GM23338 (cell line): ENCODE data around the gene FAM8A1.

Experiments
- CREB1 ChIP-seq: fragments of 250-450 bp; sonication (Bioruptor Pico); IDR thresholded peaks from 2 replicates; pipeline ENCODE4 v1.5.0; 2020; ENCODE audit warnings: low read depth, mild to moderate bottlenecking, moderate library complexity
- EZH2 ChIP-seq: fragments of 200-600 bp; sonication (generic); IDR thresholded peaks from one replicate; pipeline ENCODE4 v1.8.0; 2017; ENCODE audit warnings: antibody characterized with exemption, mild to moderate bottlenecking, low read depth; ENCODE audit not compliant: unreplicated experiment
- EZH2phosphoT487 ChIP-seq: fragments of 200-600 bp; sonication (generic); IDR thresholded peaks from one replicate; pipeline ENCODE4 v1.8.1; 2018; ENCODE audit warnings: antibody characterized with exemption; ENCODE audit not compliant: unreplicated experiment
- JUNB ChIP-seq: IDR thresholded peaks from one replicate; pipeline ENCODE4 v1.6.1; 2016; ENCODE audit warnings: antibody characterized with exemption; ENCODE audit not compliant: unreplicated experiment
- NANOG ChIP-seq: IDR thresholded peaks from 2 replicates; pipeline ENCODE4 v1.6.1; 2016; ENCODE audit warnings: antibody characterized with exemption, borderline replicate concordance
- POLR2AphosphoS5 ChIP-seq: IDR thresholded peaks from 2 replicates; pipeline ENCODE4 v1.6.1; 2016; ENCODE audit warnings: antibody characterized with exemption, low read depth
- ZNF114 ChIP-seq: fragments of 250-450 bp; sonication (Bioruptor Pico); IDR thresholded peaks from 2 replicates; pipeline ENCODE4 v1.5.0; 2020; ENCODE audit warnings: mild to moderate bottlenecking, moderate library complexity
- TF ChIP-seq, protein P1 (sequence below): IDR thresholded peaks from one replicate; pipeline ENCODE4 v1.6.1; 2018; ENCODE audit warnings: antibody characterized with exemption; ENCODE audit not compliant: unreplicated experiment
- TF ChIP-seq, protein P2 (sequence below), 2 experiments: fragments of 200-600 bp in 1 of 2; sonication (generic) in 1 of 2; conservative IDR thresholded peaks; 2 replicates each; pipeline versions ENCODE4 v1.5.1 to v1.6.1; 2016 to 2017; ENCODE audit warnings: antibody characterized with exemption in 2 of 2, low read depth in 2 of 2, mild to moderate bottlenecking in 2 of 2, moderate library complexity in 1 of 2
- TF ChIP-seq, protein P3 (sequence below): IDR thresholded peaks from 2 replicates; pipeline ENCODE4 v1.6.1; 2016; ENCODE audit warnings: antibody characterized with exemption

DNA sequence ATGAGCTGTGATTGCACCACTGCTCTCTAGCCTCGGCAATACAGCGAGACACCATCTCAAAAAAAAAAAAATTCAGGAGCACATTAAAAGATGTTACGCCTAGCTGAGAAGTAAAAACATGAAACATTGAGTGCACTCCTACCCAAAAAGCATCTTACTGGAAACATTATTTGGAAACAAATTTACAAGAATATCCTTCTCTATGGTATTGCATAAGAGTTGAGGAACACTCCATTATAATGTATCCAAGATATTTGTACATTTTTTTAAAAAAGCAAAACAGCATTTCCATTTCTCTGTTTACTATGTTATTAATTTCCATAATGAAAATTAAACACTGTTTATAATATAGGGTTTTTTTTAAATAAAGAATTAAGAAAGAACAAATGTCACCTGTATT is 48.6 kb downstream of the FAM8A1 start:
- TF ChIP-seq, protein P1, sequence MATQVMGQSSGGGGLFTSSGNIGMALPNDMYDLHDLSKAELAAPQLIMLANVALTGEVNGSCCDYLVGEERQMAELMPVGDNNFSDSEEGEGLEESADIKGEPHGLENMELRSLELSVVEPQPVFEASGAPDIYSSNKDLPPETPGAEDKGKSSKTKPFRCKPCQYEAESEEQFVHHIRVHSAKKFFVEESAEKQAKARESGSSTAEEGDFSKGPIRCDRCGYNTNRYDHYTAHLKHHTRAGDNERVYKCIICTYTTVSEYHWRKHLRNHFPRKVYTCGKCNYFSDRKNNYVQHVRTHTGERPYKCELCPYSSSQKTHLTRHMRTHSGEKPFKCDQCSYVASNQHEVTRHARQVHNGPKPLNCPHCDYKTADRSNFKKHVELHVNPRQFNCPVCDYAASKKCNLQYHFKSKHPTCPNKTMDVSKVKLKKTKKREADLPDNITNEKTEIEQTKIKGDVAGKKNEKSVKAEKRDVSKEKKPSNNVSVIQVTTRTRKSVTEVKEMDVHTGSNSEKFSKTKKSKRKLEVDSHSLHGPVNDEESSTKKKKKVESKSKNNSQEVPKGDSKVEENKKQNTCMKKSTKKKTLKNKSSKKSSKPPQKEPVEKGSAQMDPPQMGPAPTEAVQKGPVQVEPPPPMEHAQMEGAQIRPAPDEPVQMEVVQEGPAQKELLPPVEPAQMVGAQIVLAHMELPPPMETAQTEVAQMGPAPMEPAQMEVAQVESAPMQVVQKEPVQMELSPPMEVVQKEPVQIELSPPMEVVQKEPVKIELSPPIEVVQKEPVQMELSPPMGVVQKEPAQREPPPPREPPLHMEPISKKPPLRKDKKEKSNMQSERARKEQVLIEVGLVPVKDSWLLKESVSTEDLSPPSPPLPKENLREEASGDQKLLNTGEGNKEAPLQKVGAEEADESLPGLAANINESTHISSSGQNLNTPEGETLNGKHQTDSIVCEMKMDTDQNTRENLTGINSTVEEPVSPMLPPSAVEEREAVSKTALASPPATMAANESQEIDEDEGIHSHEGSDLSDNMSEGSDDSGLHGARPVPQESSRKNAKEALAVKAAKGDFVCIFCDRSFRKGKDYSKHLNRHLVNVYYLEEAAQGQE = no peak
- TF ChIP-seq, protein P2, sequence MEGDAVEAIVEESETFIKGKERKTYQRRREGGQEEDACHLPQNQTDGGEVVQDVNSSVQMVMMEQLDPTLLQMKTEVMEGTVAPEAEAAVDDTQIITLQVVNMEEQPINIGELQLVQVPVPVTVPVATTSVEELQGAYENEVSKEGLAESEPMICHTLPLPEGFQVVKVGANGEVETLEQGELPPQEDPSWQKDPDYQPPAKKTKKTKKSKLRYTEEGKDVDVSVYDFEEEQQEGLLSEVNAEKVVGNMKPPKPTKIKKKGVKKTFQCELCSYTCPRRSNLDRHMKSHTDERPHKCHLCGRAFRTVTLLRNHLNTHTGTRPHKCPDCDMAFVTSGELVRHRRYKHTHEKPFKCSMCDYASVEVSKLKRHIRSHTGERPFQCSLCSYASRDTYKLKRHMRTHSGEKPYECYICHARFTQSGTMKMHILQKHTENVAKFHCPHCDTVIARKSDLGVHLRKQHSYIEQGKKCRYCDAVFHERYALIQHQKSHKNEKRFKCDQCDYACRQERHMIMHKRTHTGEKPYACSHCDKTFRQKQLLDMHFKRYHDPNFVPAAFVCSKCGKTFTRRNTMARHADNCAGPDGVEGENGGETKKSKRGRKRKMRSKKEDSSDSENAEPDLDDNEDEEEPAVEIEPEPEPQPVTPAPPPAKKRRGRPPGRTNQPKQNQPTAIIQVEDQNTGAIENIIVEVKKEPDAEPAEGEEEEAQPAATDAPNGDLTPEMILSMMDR (conservative IDR thresholded peaks at IDR 0.05; ENCODE audit: low read depth in 2 of 2) = no peak
- TF ChIP-seq EZH2 = no peak
- TF ChIP-seq EZH2phosphoT487 = no peak
- no peak for TF ChIP-seq POLR2AphosphoS5
- no peak for TF ChIP-seq JUNB
- TF ChIP-seq, protein P3, sequence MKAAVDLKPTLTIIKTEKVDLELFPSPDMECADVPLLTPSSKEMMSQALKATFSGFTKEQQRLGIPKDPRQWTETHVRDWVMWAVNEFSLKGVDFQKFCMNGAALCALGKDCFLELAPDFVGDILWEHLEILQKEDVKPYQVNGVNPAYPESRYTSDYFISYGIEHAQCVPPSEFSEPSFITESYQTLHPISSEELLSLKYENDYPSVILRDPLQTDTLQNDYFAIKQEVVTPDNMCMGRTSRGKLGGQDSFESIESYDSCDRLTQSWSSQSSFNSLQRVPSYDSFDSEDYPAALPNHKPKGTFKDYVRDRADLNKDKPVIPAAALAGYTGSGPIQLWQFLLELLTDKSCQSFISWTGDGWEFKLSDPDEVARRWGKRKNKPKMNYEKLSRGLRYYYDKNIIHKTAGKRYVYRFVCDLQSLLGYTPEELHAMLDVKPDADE = no peak
- no peak for TF ChIP-seq CREB1 (CRISPR knock-in tag)
- no peak for TF ChIP-seq NANOG
- no peak for TF ChIP-seq ZNF114
